Keratinocyte (primary cell): Measurements from ENCODE around the gene ZFYVE1. TPM values are rescaled to one million over a fixed set of nuclear protein-coding genes. Genes with fewer than 3 reads are reported as not detected.

ENCODE experiments used
- DNase-seq: peaks from one replicate; pipeline ENCODE4 v3.0.0-alpha.2; 2011; ENCODE audit warnings: low read depth, missing footprints, low spot score
- FAIRE-seq: peaks from 2 replicates; lab custom pipeline; 2011; peaks lifted over from hg19 to GRCh38; lab: Jason Lieb, UNC
- H2AFZ ChIP-seq: 2 replicates; pipeline ENCODE4 v1.6.0; 2012; ENCODE audit warnings: low read length, control low read depth, inconsistent platforms; ENCODE audit not compliant: control insufficient read depth
- H3K27ac ChIP-seq: 2 replicates; pipeline ENCODE4 v1.5.1; 2011; ENCODE audit warnings: low read length; ENCODE audit not compliant: control insufficient read depth, insufficient read depth
- H3K27me3 ChIP-seq: 3 replicates; pipeline ENCODE4 v1.6.0; 2011; ENCODE audit warnings: low read length; ENCODE audit not compliant: control insufficient read depth, insufficient read depth; ENCODE audit errors: extremely low read depth
- H3K36me3 ChIP-seq, 2 experiments: 2 replicates in 1 of 2; 3 replicates in 1 of 2; pipeline ENCODE4 v1.5.1; 2011; ENCODE audit warnings: low read length in 2 of 2, mild to moderate bottlenecking in 1 of 2; ENCODE audit not compliant: control insufficient read depth in 2 of 2, insufficient read depth in 2 of 2; ENCODE audit errors: extremely low read depth in 1 of 2
- H3K4me1 ChIP-seq: 3 replicates; pipeline ENCODE4 v1.5.1; 2011; ENCODE audit warnings: low read length; ENCODE audit not compliant: control insufficient read depth, insufficient read depth; ENCODE audit errors: extremely low read depth
- H3K4me2 ChIP-seq: 3 replicates; pipeline ENCODE4 v1.6.0; 2011; ENCODE audit warnings: low read depth, low read length; ENCODE audit not compliant: control insufficient read depth, insufficient read depth; ENCODE audit errors: extremely low read depth
- H3K4me3 ChIP-seq, 3 experiments: fragments of 200-600 bp in 1 of 3; sonication (generic) in 1 of 3; 2 replicates in 2 of 3; 3 replicates in 1 of 3; pipeline ENCODE4 v1.5.1; 2011 to 2016; ENCODE audit warnings: low read length in 3 of 3, mild to moderate bottlenecking in 3 of 3, control low read depth in 2 of 3, inconsistent platforms in 1 of 3, low read depth in 1 of 3, mixed read lengths in 1 of 3, mixed run types in 1 of 3, moderate library complexity in 1 of 3; ENCODE audit not compliant: control insufficient read depth in 2 of 3, insufficient read depth in 2 of 3; ENCODE audit errors: extremely low read depth in 1 of 3
- H3K79me2 ChIP-seq: 2 replicates; pipeline ENCODE4 v1.6.0; 2012; ENCODE audit warnings: low read length; ENCODE audit not compliant: control insufficient read depth, insufficient read depth
- H3K9ac ChIP-seq: 3 replicates; pipeline ENCODE4 v1.6.0; 2011; ENCODE audit warnings: low read length; ENCODE audit not compliant: control insufficient read depth, insufficient read depth; ENCODE audit errors: extremely low read depth
- H3K9me1 ChIP-seq: 3 replicates; pipeline ENCODE4 v1.6.0; 2011; ENCODE audit warnings: low read length; ENCODE audit not compliant: control insufficient read depth, insufficient read depth; ENCODE audit errors: extremely low read depth
- H3K9me3 ChIP-seq: 2 replicates; pipeline ENCODE4 v1.5.1; 2012; ENCODE audit warnings: low read depth, low read length; ENCODE audit not compliant: control insufficient read depth
- H4K20me1 ChIP-seq: 3 replicates; pipeline ENCODE4 v1.6.0; 2011; ENCODE audit warnings: low read length; ENCODE audit not compliant: control insufficient read depth, insufficient read depth; ENCODE audit errors: extremely low read depth
- CTCF ChIP-seq, 3 experiments: IDR thresholded peaks in 1 of 3; conservative IDR thresholded peaks in 1 of 3; optimal IDR thresholded peaks in 1 of 3; 2 replicates in 2 of 3; 3 replicates in 1 of 3; pipeline versions ENCODE3 to v1.5.1; 2011; ENCODE audit warnings: low read length in 3 of 3, mild to moderate bottlenecking in 3 of 3, moderate library complexity in 2 of 3, control low read depth in 1 of 3, inconsistent platforms in 1 of 3; ENCODE audit not compliant: insufficient read depth in 2 of 3; ENCODE audit errors: extremely low read depth in 1 of 3
- EZH2 ChIP-seq: IDR thresholded peaks from one replicate; pipeline ENCODE4 v1.6.1; 2012; ENCODE audit warnings: inconsistent platforms, mild to moderate bottlenecking, low read length, moderate library complexity
- dilution Hi-C: fragments of 300-500 bp; cut with MboI; formaldehyde crosslinking; loops from one replicate; pipeline ENCODE4 v1.7.0; 2020; ENCODE audit warnings: low sequenced_read_pairs; ENCODE audit not compliant: extremely low pct_ligation_motif_present
- polyA plus RNA-seq, 5 experiments: library from polyadenylated mRNA; depleted of rRNA in 3 of 5; stranded (reverse) in 3 of 5; stranded (forward) in 1 of 5; unstranded in 1 of 5; fragments of >200 nt; gene quantifications; 1 replicate in 1 of 5; 2 replicates in 3 of 5; 3 replicates in 1 of 5; pipeline versions ENCODE4 v1.2.1 to v1.2.3, GENCODE V29; 2011 to 2012; ENCODE audit warnings: missing spikeins in 2 of 5, low read depth in 1 of 5, low replicate concordance in 1 of 5

Gene ZFYVE1
- polyA plus RNA-seq, 1 donor (not counting 4 experiments of a cell fraction or from before 2014, with no cell fraction given), result 10.8 TPM

- no peak overlapping the region for H3K27ac ChIP-seq
- no peaks in the 10 kb centered on the region for H3K9me1 ChIP-seq
- no peak overlapping the region for H2AFZ ChIP-seq
- H3K4me3 ChIP-seq, result no peak overlapping the region
- H3K4me2 ChIP-seq, result no peak overlapping the region
- dilution Hi-C loops, result no loop called here
- no peak for DNase-seq
- no peaks in the 10 kb centered on the region for H3K27me3 ChIP-seq
- TF ChIP-seq CTCF (optimal IDR thresholded peaks at IDR 0.05 in 1 of 3, IDR thresholded peaks at IDR 0.05 in 1 of 3, conservative IDR thresholded peaks at IDR 0.05 in 1 of 3; ENCODE audit: extremely low read depth in 1 of 3, insufficient read depth in 2 of 3, low read length in 3 of 3) (peak in 1 of 3 experiments; percentile 22), EZH2 (no peak)
- no peak for FAIRE-seq
- H3K36me3 ChIP-seq, result peaks cover 18 to 40% of the 10 kb centered on the region in 2 experiments
- H3K79me2 ChIP-seq, result no peaks in the 10 kb centered on the region
- H3K9me3 ChIP-seq, result no peaks in the 10 kb centered on the region
- no peak overlapping the region for H3K9ac ChIP-seq
- H4K20me1 ChIP-seq, result no peaks in the 10 kb centered on the region
- H3K4me1 ChIP-seq, result no peaks in the 10 kb centered on the region
These were observed 51.1 kb downstream of the ZFYVE1 start for GRCh38 chr14:72975770-72976169.

- H3K36me3 ChIP-seq, result peaks cover 12 to 42% of the 10 kb centered on the region in 2 experiments
- dilution Hi-C loops, result no loop called here
- no peak for FAIRE-seq
These were observed 52.2 kb downstream of the ZFYVE1 start for GRCh38 chr14:72974661-72975060.

More at GRCh38 chr14:72974661-72975060, 52.2 kb downstream of the ZFYVE1 start:
- Histone ChIP-seq H3K9me3 (no peaks in the 10 kb centered on the region), H3K9ac (no peak overlapping the region), H3K79me2 (no peaks in the 10 kb centered on the region), H3K4me3 (no peak overlapping the region), H2AFZ (no peak overlapping the region), H3K9me1 (no peaks in the 10 kb centered on the region), H3K27ac (no peak overlapping the region), H4K20me1 (no peaks in the 10 kb centered on the region), H3K4me1 (no peaks in the 10 kb centered on the region), H3K27me3 (no peaks in the 10 kb centered on the region), H3K4me2 (no peak overlapping the region)
- TF ChIP-seq CTCF (optimal IDR thresholded peaks at IDR 0.05 in 1 of 3, IDR thresholded peaks at IDR 0.05 in 1 of 3, conservative IDR thresholded peaks at IDR 0.05 in 1 of 3; ENCODE audit: extremely low read depth in 1 of 3, insufficient read depth in 2 of 3, low read length in 3 of 3) (no peak), EZH2 (no peak)
- DNase-seq, result no peak
